D721Med (cell line): ENCODE measurements around the gene EZH1.
A peak's percentile ranks its signal among the peaks of the same experiment; 100 is the strongest.
"Not testable (repeated sequence)": the region's sequence is repeated elsewhere in the genome, so short reads cannot be mapped to it uniquely, and the experiment has no call there.

ENCODE experiments used
- DNase-seq: peaks from one replicate; pipeline ENCODE4 v3.0.0; 2011; ENCODE audit warnings: low spot score; ENCODE audit not compliant: insufficient read length
- FAIRE-seq: peaks from 2 replicates; lab custom pipeline; 2011; peaks lifted over from hg19 to GRCh38; lab: Jason Lieb, UNC
- TF ChIP-seq, protein P1 (sequence below): IDR thresholded peaks from 2 replicates; pipeline ENCODE4 v1.5.1; 2012; ENCODE audit warnings: mild to moderate bottlenecking, control low read depth; ENCODE audit not compliant: insufficient read depth; ENCODE audit errors: missing control alignments

Gene EZH1

DNA sequence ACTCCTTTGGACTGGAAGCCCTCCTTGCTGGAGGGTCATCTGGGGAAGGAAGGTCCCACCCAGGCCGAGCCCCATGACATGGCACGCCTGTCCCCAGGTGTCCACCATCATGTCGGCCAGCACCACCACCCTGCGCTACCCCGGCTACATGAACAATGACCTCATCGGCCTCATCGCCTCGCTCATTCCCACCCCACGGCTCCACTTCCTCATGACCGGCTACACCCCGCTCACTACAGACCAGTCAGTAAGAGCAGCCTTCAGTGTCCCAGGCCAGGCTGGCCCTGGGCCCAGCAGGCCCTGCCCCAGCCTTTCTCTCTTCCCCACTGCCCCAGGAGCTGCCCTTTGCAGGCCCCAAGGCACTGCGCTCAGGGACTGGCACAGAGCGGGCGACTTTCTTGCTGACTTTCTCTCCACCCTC lies 79.2 kb downstream of the EZH1 start:
- DNase-seq, result no peak
- FAIRE-seq, result no peak
- TF ChIP-seq, protein P1, sequence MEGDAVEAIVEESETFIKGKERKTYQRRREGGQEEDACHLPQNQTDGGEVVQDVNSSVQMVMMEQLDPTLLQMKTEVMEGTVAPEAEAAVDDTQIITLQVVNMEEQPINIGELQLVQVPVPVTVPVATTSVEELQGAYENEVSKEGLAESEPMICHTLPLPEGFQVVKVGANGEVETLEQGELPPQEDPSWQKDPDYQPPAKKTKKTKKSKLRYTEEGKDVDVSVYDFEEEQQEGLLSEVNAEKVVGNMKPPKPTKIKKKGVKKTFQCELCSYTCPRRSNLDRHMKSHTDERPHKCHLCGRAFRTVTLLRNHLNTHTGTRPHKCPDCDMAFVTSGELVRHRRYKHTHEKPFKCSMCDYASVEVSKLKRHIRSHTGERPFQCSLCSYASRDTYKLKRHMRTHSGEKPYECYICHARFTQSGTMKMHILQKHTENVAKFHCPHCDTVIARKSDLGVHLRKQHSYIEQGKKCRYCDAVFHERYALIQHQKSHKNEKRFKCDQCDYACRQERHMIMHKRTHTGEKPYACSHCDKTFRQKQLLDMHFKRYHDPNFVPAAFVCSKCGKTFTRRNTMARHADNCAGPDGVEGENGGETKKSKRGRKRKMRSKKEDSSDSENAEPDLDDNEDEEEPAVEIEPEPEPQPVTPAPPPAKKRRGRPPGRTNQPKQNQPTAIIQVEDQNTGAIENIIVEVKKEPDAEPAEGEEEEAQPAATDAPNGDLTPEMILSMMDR, result no peak

DNA sequence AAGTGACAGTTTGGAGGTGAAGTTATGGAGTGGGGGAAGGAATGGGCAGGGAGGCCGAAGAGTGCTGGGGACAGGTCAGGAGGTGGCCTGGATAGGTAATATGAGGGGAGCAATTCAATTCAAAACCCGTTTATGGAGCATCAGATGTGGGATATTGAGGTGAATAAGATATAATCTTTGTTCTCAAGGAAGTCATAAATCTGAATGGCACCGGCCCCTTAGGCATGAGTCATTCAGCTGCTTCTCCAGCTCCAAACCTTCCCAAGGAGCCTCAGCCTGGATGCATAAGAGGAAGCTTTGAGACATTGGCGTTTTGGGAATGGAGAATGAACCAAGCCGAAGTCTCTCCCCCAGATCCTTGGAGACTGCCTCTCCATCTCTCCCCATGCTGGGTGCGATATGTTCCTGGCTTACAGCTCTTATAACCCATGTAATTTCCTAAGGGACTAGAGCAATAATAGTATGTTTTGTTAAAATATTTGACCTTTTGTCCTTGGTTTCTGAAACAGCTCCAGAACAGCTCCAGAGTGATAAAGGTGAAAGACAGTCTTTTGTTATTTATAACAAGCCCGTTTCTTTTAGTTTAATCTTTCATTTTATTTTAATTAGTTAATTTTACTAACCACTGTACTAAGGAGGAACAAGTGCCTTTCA lies 84.0 kb downstream of the EZH1 start:
- TF ChIP-seq, protein P1, result no peak
- DNase-seq (no peak), FAIRE-seq (no peak)

DNA sequence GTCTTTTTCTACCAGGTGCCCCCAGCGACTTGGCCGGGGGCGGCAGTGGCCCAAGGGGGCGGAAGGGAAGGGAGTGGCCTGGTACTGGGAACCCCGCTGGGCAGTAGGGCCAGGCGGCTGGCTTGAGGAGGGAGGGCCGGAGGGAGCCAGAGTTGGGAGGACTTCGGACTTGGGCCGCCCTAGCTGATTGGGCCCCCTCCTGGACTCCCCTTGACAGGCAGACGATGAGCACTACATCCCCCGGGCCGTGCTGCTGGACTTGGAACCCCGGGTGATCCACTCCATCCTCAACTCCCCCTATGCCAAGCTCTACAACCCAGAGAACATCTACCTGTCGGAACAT lies 84.9 kb downstream of the EZH1 start:
- not testable (repeated sequence) for FAIRE-seq, DNase-seq

DNA sequence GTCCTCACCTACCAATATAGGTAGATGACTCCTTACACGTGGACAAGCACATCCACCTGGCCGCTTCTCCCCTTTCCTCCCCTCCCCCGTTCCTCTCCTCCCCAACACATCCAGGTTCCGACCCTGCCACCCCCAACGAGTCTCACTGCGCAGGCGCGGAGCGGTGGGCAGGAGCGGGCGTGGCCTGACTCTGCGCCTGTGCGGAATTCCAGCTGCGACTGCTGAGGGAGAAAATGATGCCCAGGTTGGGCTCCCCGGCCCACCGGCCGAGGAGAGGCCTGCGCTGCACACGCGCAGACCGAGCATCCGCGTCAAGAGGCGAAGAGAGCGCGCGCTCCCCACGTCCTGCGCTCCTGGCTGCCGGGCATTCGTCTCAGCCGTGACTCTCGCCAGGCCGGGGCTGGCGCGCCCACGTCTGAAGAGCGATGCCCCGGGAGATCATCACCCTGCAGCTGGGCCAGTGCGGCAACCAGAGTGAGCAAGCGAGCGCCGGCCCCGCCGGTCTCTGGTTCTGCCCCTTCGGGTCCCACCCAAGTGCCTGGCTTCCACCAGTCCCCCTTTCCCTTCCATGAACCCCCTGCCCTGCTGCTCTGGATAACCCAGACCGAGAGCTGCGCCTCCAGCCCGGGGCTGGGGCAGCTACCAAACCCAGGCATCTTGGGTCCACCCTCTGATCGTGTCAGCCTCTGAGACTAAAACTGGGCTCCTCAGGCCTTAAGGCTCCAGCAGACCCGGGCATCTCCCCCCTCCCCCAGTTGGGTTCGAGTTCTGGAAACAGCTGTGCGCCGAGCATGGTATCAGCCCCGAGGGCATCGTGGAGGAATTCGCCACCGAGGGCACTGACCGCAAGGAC lies 85.5 kb downstream of the EZH1 start, which contains the start of gene TUBG2:
TSS of gene TUBG2 (plus strand) at position 206 of the 853 bp plus-strand sequence. CDS start at position 426, 220 bp downstream.
- FAIRE-seq, result no peak
- peak; percentile 99 for DNase-seq
- TF ChIP-seq, protein P1, result no peak

DNA sequence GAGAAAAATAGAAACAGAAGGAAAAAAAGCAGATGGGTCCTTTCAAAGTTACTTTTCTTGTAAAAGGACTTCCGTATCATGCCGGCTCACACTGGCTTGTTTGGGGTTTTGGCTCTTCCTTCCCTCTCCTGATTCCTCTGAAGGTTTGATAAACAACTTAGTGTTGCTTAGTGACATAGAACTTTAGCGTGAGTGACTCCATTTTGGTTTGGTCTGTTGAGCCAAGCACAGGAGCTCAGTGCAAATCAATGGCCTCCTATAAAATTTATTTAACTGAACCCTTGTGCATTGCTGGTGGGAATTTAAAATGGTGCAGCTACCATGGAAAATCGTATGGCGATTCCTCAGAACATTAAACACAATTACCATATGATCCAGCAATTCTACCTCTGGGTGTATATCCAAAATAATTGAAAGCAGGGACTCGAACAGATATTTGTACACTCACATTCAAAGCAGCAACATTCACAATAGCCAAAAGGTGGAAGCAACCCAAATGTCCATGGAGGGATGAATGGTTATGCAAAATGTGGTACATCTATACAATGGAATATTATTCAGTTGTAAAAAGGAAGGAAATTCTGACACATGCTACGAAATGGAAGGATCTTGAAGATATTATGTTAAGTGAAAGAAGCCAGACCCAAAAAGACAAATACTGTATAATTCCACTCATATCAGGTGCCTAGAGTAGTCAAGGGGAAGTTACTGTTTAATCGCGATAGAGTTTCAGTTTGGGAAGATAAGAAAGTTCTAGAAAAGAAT lies 86.8 kb downstream of the EZH1 start:
- no peak for DNase-seq
- TF ChIP-seq, protein P1, result no peak
- no peak for FAIRE-seq

DNA sequence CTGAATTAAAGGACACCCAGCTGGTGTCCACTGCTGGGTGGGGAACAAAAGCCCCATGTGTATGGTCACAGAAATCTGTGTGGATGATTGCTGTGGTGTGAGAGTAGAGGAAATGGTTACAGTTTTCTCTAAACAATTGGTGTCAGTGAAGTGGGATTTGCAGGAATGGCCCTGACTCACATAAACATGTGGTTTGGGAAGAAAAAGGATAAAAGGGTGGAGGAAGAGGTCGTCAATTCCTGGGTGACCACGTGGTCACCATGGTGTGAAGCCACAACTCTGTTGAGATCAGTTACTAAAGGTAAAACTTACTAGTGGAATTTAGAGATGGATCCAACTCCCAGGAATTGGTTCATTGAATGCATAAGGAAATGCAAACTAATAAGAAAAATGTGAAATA lies 89.3 kb downstream of the EZH1 start:
- FAIRE-seq (no peak), DNase-seq (no peak)
- TF ChIP-seq, protein P1, result no peak
